IMR-90 (cell line): Measurements from ENCODE around the gene EGFL7. TPM values are rescaled to one million over a fixed set of nuclear protein-coding genes. Genes with fewer than 3 reads are reported as not detected.
A peak's percentile ranks its signal among the peaks of the same experiment; 100 is the strongest.

Experiments
- ATAC-seq: fragments of 200-7000 bp; cut with Tn5 transposase; 2 replicates; pipeline ENCODE4 v1.9.1; 2020; ENCODE audit warnings: low read depth, mild to moderate bottlenecking, moderate library complexity
- BruUV-seq: library from RNA; stranded (reverse); fragments of 400-500 nt; replicated peaks from 2 replicates; lab custom pipeline; 2021; lab: Mats Ljungman, UMichigan
- CTCF ChIA-PET: fragments of 300-600 bp; formaldehyde crosslinking; extraction: SDS; loops from one replicate; lab custom pipeline; 2021; ENCODE audit warnings: antibody characterized with exemption; lab: Yijun Ruan, JAX
- POLR2A ChIA-PET: fragments of 300-600 bp; sonication (Branson Sonifier 250); formaldehyde crosslinking; loops from one replicate; lab custom pipeline; 2022; ENCODE audit warnings: antibody characterized with exemption; ENCODE audit not compliant: unreplicated experiment; lab: Charles Lee
- DNase-seq: peaks from one replicate; pipeline ENCODE4 v3.0.0; 2013
- H2AFZ ChIP-seq: replicated peaks from 2 replicates; pipeline ENCODE3; 2013; ENCODE audit warnings: low read length, mild to moderate bottlenecking; ENCODE audit not compliant: poor library complexity
- H2AK5ac ChIP-seq: 2 replicates; pipeline ENCODE4 v1.6.1; 2013; ENCODE audit warnings: low read depth, low read length, inconsistent platforms
- H2AK9ac ChIP-seq: replicated peaks from 2 replicates; pipeline ENCODE3; 2013; ENCODE audit warnings: mild to moderate bottlenecking, low read depth, low read length, moderate library complexity; ENCODE audit not compliant: poor library complexity
- H2BK120ac ChIP-seq: 2 replicates; pipeline ENCODE4 v1.6.1; 2013; ENCODE audit warnings: low read depth, low read length, inconsistent platforms
- H2BK15ac ChIP-seq: 3 replicates; pipeline ENCODE4 v1.6.1; 2013; ENCODE audit warnings: low read depth, low read length, inconsistent platforms
- H2BK20ac ChIP-seq: 2 replicates; pipeline ENCODE4 v1.6.1; 2013; ENCODE audit warnings: low read depth, mild to moderate bottlenecking, inconsistent platforms, low read length, moderate library complexity
- H2BK5ac ChIP-seq: 2 replicates; pipeline ENCODE4 v1.6.1; 2013; ENCODE audit warnings: mild to moderate bottlenecking, low read depth, low read length, inconsistent platforms; ENCODE audit not compliant: poor library complexity, severe bottlenecking
- H3K14ac ChIP-seq: replicated peaks from 2 replicates; pipeline ENCODE4 v1.6.1; 2013; ENCODE audit warnings: low read depth, low read length, inconsistent platforms
- H3K18ac ChIP-seq: 2 replicates; pipeline ENCODE4 v1.6.1; 2013; ENCODE audit warnings: low read depth, low read length, control low read depth
- H3K23ac ChIP-seq: 2 replicates; pipeline ENCODE4 v1.6.1; 2013; ENCODE audit warnings: low read depth, low read length, inconsistent platforms
- H3K27ac ChIP-seq: 2 replicates; pipeline ENCODE4 v1.5.1; 2013; ENCODE audit warnings: mild to moderate bottlenecking, control low read depth, low read length; ENCODE audit not compliant: insufficient read depth
- H3K27me3 ChIP-seq: 2 replicates; pipeline ENCODE4 v1.6.1; 2013; ENCODE audit warnings: low read length; ENCODE audit not compliant: control insufficient read depth, insufficient read depth
- H3K36me3 ChIP-seq: 2 replicates; pipeline ENCODE4 v1.6.1; 2013; ENCODE audit warnings: low read length, mixed read lengths; ENCODE audit not compliant: control insufficient read depth, insufficient read depth
- H3K4ac ChIP-seq: 2 replicates; pipeline ENCODE4 v1.6.1; 2013; ENCODE audit warnings: low read depth, low read length, inconsistent platforms
- H3K4me1 ChIP-seq: 2 replicates; pipeline ENCODE4 v1.6.1; 2013; ENCODE audit warnings: low read length, mixed read lengths; ENCODE audit not compliant: control insufficient read depth, insufficient read depth
- H3K4me2 ChIP-seq: 2 replicates; pipeline ENCODE4 v1.6.1; 2013; ENCODE audit warnings: low read depth, mild to moderate bottlenecking, control low read depth, low read length, moderate library complexity
- H3K4me3 ChIP-seq: 2 replicates; pipeline ENCODE4 v1.5.1; 2013; ENCODE audit warnings: low read depth, mild to moderate bottlenecking, control low read depth, low read length, moderate library complexity; ENCODE audit not compliant: insufficient read depth
- H3K56ac ChIP-seq: 2 replicates; pipeline ENCODE4 v1.6.1; 2013; ENCODE audit warnings: low read length, inconsistent platforms; ENCODE audit not compliant: insufficient read depth; ENCODE audit errors: extremely low read depth
- H3K79me1 ChIP-seq, 2 experiments: 2 replicates each; pipeline ENCODE4 v1.6.1; 2013; ENCODE audit warnings: low read length in 2 of 2, inconsistent platforms in 1 of 2, low read depth in 1 of 2
- H3K9ac ChIP-seq: 2 replicates; pipeline ENCODE4 v1.6.1; 2013; ENCODE audit warnings: low read depth, low read length, control low read depth
- H3K9me1 ChIP-seq: 2 replicates; pipeline ENCODE4 v1.6.1; 2013; ENCODE audit warnings: low read length, inconsistent platforms; ENCODE audit not compliant: insufficient read depth
- H3K9me3 ChIP-seq: 2 replicates; pipeline ENCODE4 v1.6.1; 2013; ENCODE audit warnings: low read length; ENCODE audit not compliant: control insufficient read depth, insufficient read depth
- H4K20me1 ChIP-seq: 2 replicates; pipeline ENCODE4 v1.6.1; 2013; ENCODE audit warnings: low read length, inconsistent platforms; ENCODE audit not compliant: insufficient read depth
- H4K5ac ChIP-seq: 2 replicates; pipeline ENCODE4 v1.6.1; 2013; ENCODE audit warnings: mild to moderate bottlenecking, low read depth, low read length, control low read depth
- H4K8ac ChIP-seq, 2 experiments: 2 replicates each; pipeline ENCODE4 v1.6.1; 2013; ENCODE audit warnings: low read depth in 2 of 2, low read length in 2 of 2, control low read depth in 1 of 2, inconsistent platforms in 1 of 2
- H4K91ac ChIP-seq: 2 replicates; pipeline ENCODE4 v1.6.1; 2013; ENCODE audit warnings: low read depth, low read length, inconsistent platforms; ENCODE audit not compliant: insufficient read depth
- BHLHE40 ChIP-seq: fragments of 150-350 bp; IDR thresholded peaks from 2 replicates; pipeline ENCODE4 v1.6.1; 2016; ENCODE audit warnings: mild to moderate bottlenecking, low read depth, low read length
- CEBPB ChIP-seq: IDR thresholded peaks from 2 replicates; pipeline ENCODE4 v1.6.1; 2012; ENCODE audit warnings: low read depth, low read length, improper control_type of control experiment
- CHD1 ChIP-seq: IDR thresholded peaks from 2 replicates; pipeline ENCODE4 v1.6.1; 2012; ENCODE audit warnings: low read depth, low read length, improper control_type of control experiment
- FOS ChIP-seq: fragments of 150-350 bp; IDR thresholded peaks from 2 replicates; pipeline ENCODE4 v1.6.1; 2016; ENCODE audit warnings: low read depth, low read length
- MAFK ChIP-seq: IDR thresholded peaks from 2 replicates; pipeline ENCODE4 v1.6.1; 2012; ENCODE audit warnings: low read depth, low read length, improper control_type of control experiment
- MAZ ChIP-seq: IDR thresholded peaks from 2 replicates; pipeline ENCODE4 v1.6.1; 2012; ENCODE audit warnings: low read depth, mild to moderate bottlenecking, low read length, improper control_type of control experiment, moderate library complexity, borderline replicate concordance
- MXI1 ChIP-seq: IDR thresholded peaks from 2 replicates; pipeline ENCODE4 v1.6.1; 2012; ENCODE audit warnings: low read depth, mild to moderate bottlenecking, low read length, moderate library complexity, borderline replicate concordance
- NFE2L2 ChIP-seq: fragments of 150-350 bp; IDR thresholded peaks from 2 replicates; pipeline ENCODE4 v1.6.1; 2016; ENCODE audit warnings: low read depth, mild to moderate bottlenecking, low read length
- POLR2A ChIP-seq: IDR thresholded peaks from 2 replicates; pipeline ENCODE4 v1.6.1; 2012; ENCODE audit warnings: mild to moderate bottlenecking, low read depth, low read length
- RAD21 ChIP-seq: IDR thresholded peaks from 2 replicates; pipeline ENCODE4 v1.6.1; 2012; ENCODE audit warnings: low read length, improper control_type of control experiment
- RCOR1 ChIP-seq: IDR thresholded peaks from 2 replicates; pipeline ENCODE4 v1.6.1; 2012; ENCODE audit warnings: mild to moderate bottlenecking, low read length, improper control_type of control experiment; ENCODE audit not compliant: insufficient replicate concordance
- SMC3 ChIP-seq: fragments of 150-350 bp; IDR thresholded peaks from 2 replicates; pipeline ENCODE4 v1.6.1; 2016; ENCODE audit warnings: low read depth, mild to moderate bottlenecking, antibody characterized with exemption, low read length, moderate library complexity
- WGBS, 2 experiments: methylation state at CpG; one replicate each; pipeline versions ENCODE4 v1.1.5 to v1.1.7; 2013; ENCODE audit warnings: missing lambda C conversion rate in 2 of 2; ENCODE audit not compliant: insufficient read length in 1 of 2; ENCODE audit errors: extremely low coverage in 2 of 2; 5-methylcytosine and 5-hydroxymethylcytosine counted together
- dilution Hi-C: fragments of 300-500 bp; cut with HindIII; formaldehyde crosslinking; loops from one replicate; pipeline ENCODE4 v1.14.3; 2018; ENCODE audit warnings: low sequenced_read_pairs; ENCODE audit not compliant: unreplicated experiment
- in situ Hi-C: fragments of 300-500 bp; cut with MboI; formaldehyde crosslinking; loops from 3 replicates; pipeline ENCODE4 v1.14.3; 2019; ENCODE audit warnings: low sequenced_read_pairs, inconsistent platforms, mixed read lengths
- intact Hi-C: fragments of 100-400 bp; cut with micrococcal nuclease; formaldehyde crosslinking; loops from 2 replicates; pipeline ENCODE4 v1.10.0; 2022
- polyA plus RNA-seq, 3 experiments: library from polyadenylated mRNA; depleted of rRNA; stranded (reverse); fragments of >200 nt; gene quantifications; 2 replicates each; pipeline ENCODE4 v1.2.3, GENCODE V29; 2012; ENCODE audit warnings: low replicate concordance in 1 of 3
- total RNA-seq: library from RNA; depleted of rRNA; stranded (reverse); fragments of >200 nt; gene quantifications from 2 replicates; pipeline ENCODE4 v1.2.3, GENCODE V29; 2012
- TF ChIP-seq, protein P1 (sequence below): conservative IDR thresholded peaks from 2 replicates; pipeline ENCODE4 v1.5.1; 2012; ENCODE audit warnings: mild to moderate bottlenecking, low read depth, low read length, improper control_type of control experiment
- TF ChIP-seq, protein P2 (sequence below): fragments of 150-350 bp; IDR thresholded peaks from 2 replicates; pipeline ENCODE4 v1.6.1; 2016; ENCODE audit warnings: low read depth, mild to moderate bottlenecking, low read length, moderate library complexity, borderline replicate concordance
- TF ChIP-seq, protein P3 (sequence below): fragments of 150-350 bp; IDR thresholded peaks from 2 replicates; pipeline ENCODE4 v1.6.1; 2017; ENCODE audit warnings: mild to moderate bottlenecking, antibody characterized with exemption, low read length, low read depth

The EGFL7 gene
- total and polyA plus RNA-seq, 2 of the 4 experiments (the other 2 are of a cell fraction): 2.2 to 10.4 TPM

DNA sequence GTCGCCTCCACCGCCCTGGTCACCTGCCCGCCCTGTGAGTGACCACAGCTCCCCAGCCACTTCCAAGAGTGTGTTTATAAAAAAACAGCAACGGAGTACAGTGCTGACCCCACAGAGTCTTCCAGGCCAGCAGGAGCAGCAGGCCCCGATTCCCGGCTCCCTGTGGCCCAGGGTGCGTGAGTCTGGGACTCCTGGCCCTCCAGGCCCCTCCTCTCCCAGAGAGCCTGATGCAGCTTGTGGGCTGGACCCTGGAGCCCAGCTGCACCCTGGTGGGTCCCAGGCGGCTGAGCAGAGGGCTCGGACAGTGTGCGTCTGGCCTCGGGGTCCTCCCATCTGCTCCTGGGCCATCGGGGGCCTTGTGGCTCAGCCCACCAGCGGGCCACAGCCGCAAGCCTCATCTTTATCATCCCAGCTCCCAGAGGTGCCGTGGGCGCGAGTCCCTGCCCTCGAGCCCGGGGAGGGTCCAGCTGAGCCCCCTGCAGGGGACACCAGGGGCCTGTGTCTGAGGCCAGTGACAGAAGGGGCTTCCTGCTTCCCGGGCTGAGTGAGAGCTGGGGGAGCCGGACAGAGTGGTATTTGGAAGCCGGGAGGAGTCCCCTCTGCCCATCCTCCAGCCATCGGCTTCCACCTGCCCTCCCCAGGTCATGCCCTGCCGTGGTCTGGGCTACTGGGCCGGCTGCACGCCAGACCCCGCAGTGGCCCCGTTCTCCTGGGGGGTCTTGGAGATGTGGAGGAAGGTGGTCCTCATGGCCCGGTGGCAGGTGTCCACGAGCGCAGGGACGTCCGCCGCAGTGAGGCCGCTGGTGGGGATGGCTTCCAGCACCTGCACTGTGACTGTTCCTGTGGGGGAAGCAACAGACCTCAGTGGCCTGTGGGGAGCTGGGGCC lies 10.6 kb downstream of the EGFL7 start:
- in situ Hi-C loops (no loop called here), intact Hi-C loops (no loop called here), dilution Hi-C loops (no loop called here)
- no peak for DNase-seq
- Histone ChIP-seq H2BK120ac (no peak overlapping the region), H4K91ac (no peak overlapping the region), H3K56ac (no peak overlapping the region), H3K4me3 (no peak overlapping the region), H2BK15ac (no peak overlapping the region), H2AK9ac (peak overlapping the region; percentile 28), H4K20me1 (no peaks in the 10 kb centered on the region; the same call in none of the 2 replicates), H3K27ac (no peak overlapping the region), H3K9ac (no peak overlapping the region), H2AK5ac (no peak overlapping the region), H3K14ac (no peak overlapping the region), H4K8ac (no peak overlapping the region), H3K9me3 (no peaks in the 10 kb centered on the region), H2AFZ (no peak overlapping the region), H3K4ac (no peak overlapping the region), H2BK20ac (no peak overlapping the region), H3K4me2 (no peak overlapping the region), H2BK5ac (no peak overlapping the region), H3K36me3 (peaks cover 18% of the 10 kb centered on the region; the same call in 1 of the 2 replicates), H3K18ac (no peak overlapping the region), H3K4me1 (no peaks in the 10 kb centered on the region), H3K27me3 (no peaks in the 10 kb centered on the region; the same call in 1 of the 2 replicates), H3K79me1 (no peaks in the 10 kb centered on the region), H3K23ac (no peak overlapping the region), H4K5ac (no peak overlapping the region), H3K9me1 (no peaks in the 10 kb centered on the region)
- WGBS, 2 experiments: 86% methylated on average over 7 of the region's 35 CpGs; no CpG with 5 or more reads in 1 of the 2 experiments
- ChIA-PET CTCF (no interaction called here), POLR2A (no interaction called here)
- BruUV-seq: no TSS peak
- ATAC-seq: no peak
- TF ChIP-seq, protein P1, sequence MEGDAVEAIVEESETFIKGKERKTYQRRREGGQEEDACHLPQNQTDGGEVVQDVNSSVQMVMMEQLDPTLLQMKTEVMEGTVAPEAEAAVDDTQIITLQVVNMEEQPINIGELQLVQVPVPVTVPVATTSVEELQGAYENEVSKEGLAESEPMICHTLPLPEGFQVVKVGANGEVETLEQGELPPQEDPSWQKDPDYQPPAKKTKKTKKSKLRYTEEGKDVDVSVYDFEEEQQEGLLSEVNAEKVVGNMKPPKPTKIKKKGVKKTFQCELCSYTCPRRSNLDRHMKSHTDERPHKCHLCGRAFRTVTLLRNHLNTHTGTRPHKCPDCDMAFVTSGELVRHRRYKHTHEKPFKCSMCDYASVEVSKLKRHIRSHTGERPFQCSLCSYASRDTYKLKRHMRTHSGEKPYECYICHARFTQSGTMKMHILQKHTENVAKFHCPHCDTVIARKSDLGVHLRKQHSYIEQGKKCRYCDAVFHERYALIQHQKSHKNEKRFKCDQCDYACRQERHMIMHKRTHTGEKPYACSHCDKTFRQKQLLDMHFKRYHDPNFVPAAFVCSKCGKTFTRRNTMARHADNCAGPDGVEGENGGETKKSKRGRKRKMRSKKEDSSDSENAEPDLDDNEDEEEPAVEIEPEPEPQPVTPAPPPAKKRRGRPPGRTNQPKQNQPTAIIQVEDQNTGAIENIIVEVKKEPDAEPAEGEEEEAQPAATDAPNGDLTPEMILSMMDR: no peak
- TF ChIP-seq NFE2L2 (no peak), BHLHE40 (no peak), SMC3 (no peak), FOS (no peak), MXI1 (no peak), MAZ (no peak), RAD21 (no peak), RCOR1 (no peak), CEBPB (no peak), CHD1 (no peak), POLR2A (no peak), MAFK (no peak)
- TF ChIP-seq, protein P2, sequence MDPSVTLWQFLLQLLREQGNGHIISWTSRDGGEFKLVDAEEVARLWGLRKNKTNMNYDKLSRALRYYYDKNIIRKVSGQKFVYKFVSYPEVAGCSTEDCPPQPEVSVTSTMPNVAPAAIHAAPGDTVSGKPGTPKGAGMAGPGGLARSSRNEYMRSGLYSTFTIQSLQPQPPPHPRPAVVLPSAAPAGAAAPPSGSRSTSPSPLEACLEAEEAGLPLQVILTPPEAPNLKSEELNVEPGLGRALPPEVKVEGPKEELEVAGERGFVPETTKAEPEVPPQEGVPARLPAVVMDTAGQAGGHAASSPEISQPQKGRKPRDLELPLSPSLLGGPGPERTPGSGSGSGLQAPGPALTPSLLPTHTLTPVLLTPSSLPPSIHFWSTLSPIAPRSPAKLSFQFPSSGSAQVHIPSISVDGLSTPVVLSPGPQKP: no peak
- TF ChIP-seq, protein P3, sequence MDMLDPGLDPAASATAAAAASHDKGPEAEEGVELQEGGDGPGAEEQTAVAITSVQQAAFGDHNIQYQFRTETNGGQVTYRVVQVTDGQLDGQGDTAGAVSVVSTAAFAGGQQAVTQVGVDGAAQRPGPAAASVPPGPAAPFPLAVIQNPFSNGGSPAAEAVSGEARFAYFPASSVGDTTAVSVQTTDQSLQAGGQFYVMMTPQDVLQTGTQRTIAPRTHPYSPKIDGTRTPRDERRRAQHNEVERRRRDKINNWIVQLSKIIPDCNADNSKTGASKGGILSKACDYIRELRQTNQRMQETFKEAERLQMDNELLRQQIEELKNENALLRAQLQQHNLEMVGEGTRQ: no peak
